Stomach (tissue), 4 donors: ENCODE data around the gene SSTR5.

Experiments
- CTCF ChIP-seq, 7 experiments: fragments of 450-650 bp in 4 of 7; fragments of 200-600 bp in 3 of 7; sonication (generic) in 3 of 7; IDR thresholded peaks; one replicate each; pipeline ENCODE4 v1.5.1; 2016 to 2019; ENCODE audit warnings: antibody characterized with exemption in 7 of 7, control low read depth in 2 of 7, mild to moderate bottlenecking in 1 of 7
- EP300 ChIP-seq: sonication (generic); formaldehyde crosslinking; IDR thresholded peaks from one replicate; pipeline ENCODE4 v1.6.1; 2017; ENCODE audit warnings: antibody characterized with exemption
- POLR2A ChIP-seq, 4 donors: fragments of 450-650 bp; IDR thresholded peaks; one replicate each; pipeline ENCODE4 v1.6.1; 2016; ENCODE audit warnings: antibody characterized with exemption in 4 of 4, control low read depth in 2 of 4, mild to moderate bottlenecking in 1 of 4, moderate library complexity in 1 of 4
- POLR2AphosphoS5 ChIP-seq, 3 donors: sonication (generic); formaldehyde crosslinking; IDR thresholded peaks; one replicate each; pipeline ENCODE4 v1.6.1; 2016; ENCODE audit warnings: antibody characterized with exemption in 3 of 3

GRCh38 chr16:1090620-1091587 is 18.4 kb downstream of the SSTR5 start:
- TF ChIP-seq CTCF (IDR thresholded peaks at IDR 0.05) (no peak), POLR2A (IDR thresholded peaks at IDR 0.05) (no peak), POLR2AphosphoS5 (IDR thresholded peaks at IDR 0.05) (no peak), EP300 (no peak)
